Gastroesophageal sphincter (tissue), 4 donors: ENCODE measurements around the gene SULT1A1. TPM values are rescaled to one million over a fixed set of nuclear protein-coding genes. Genes with fewer than 3 reads are reported as not detected.

ENCODE experiments used
- ATAC-seq: fragments of 150-250 bp; one replicate; pipeline ENCODE4 v1.9.1; 2016; ENCODE audit warnings: mild to moderate bottlenecking, moderate library complexity
- H3K27ac ChIP-seq, 4 donors: fragments of 200-600 bp; sonication (generic) in 3 of 4; 1 replicate in 3 of 4; 2 replicates in 1 of 4; pipeline ENCODE4 v1.5.1; 2016 to 2019
- H3K27me3 ChIP-seq: fragments of 200-600 bp; sonication (generic); one replicate; pipeline ENCODE4 v1.5.1; 2019
- H3K36me3 ChIP-seq, 2 donors: fragments of 200-600 bp; sonication (generic); one replicate each; pipeline ENCODE4 v1.5.1; 2019; ENCODE audit warnings: control low read depth in 1 of 2
- H3K4me1 ChIP-seq, 3 donors: fragments of 200-600 bp; sonication (generic); 1 replicate in 2 of 3; 2 replicates in 1 of 3; pipeline ENCODE4 v1.5.1; 2016 to 2019; ENCODE audit warnings: control low read depth in 2 of 3
- H3K4me3 ChIP-seq, 2 donors: fragments of 200-600 bp; sonication (generic); one replicate each; pipeline ENCODE4 v1.5.1; 2019; ENCODE audit warnings: mild to moderate bottlenecking in 1 of 2, moderate library complexity in 1 of 2
- H3K9me3 ChIP-seq, 3 donors: fragments of 200-600 bp; sonication (generic); one replicate each; pipeline ENCODE4 v1.5.1; 2017 to 2019; ENCODE audit warnings: control low read depth in 2 of 3
- CTCF ChIP-seq, 4 experiments: fragments of 200-600 bp in 2 of 4; fragments of 450-650 bp in 2 of 4; sonication (generic) in 1 of 4; IDR thresholded peaks; one replicate each; pipeline ENCODE4 v1.5.1; 2017 to 2019; ENCODE audit warnings: antibody characterized with exemption in 4 of 4, mild to moderate bottlenecking in 2 of 4, moderate library complexity in 2 of 4
- EP300 ChIP-seq: sonication (generic); formaldehyde crosslinking; IDR thresholded peaks from one replicate; pipeline ENCODE4 v1.6.1; 2017; ENCODE audit warnings: antibody characterized with exemption, mild to moderate bottlenecking
- POLR2A ChIP-seq, 2 donors: fragments of 450-650 bp; IDR thresholded peaks; one replicate each; pipeline ENCODE4 v1.6.1; 2017; ENCODE audit warnings: antibody characterized with exemption in 2 of 2, mild to moderate bottlenecking in 2 of 2, moderate library complexity in 1 of 2
- POLR2AphosphoS5 ChIP-seq: sonication (generic); formaldehyde crosslinking; IDR thresholded peaks from one replicate; pipeline ENCODE4 v1.6.1; 2017; ENCODE audit warnings: antibody characterized with exemption
- WGBS, 2 donors: methylation state at CpG; one replicate each; pipeline ENCODE4 v1.1.5; 2018; ENCODE audit warnings: low coverage in 1 of 2; 5-methylcytosine and 5-hydroxymethylcytosine counted together
- total RNA-seq, 4 donors: library from RNA; depleted of rRNA; stranded (reverse); fragments of >200 nt; gene quantifications; one replicate each; pipeline ENCODE4 v1.1.0, GENCODE V29; 2016

Gene SULT1A1
- total RNA-seq, 4 donors from 2014 or later, result 3.3 to 21.1 (median 9.4) TPM

GRCh38 chr16:28589069-28589468 is 20.8 kb downstream of the SULT1A1 start:
- no peaks in the 10 kb centered on the region for H3K9me3 ChIP-seq
- no peaks in the 10 kb centered on the region for H3K4me1 ChIP-seq
- WGBS, 2 donors, result 78% methylated on average over 2 of the region's 8 CpGs; no CpG with 5 or more reads in 1 of the 2 donors
- H3K27ac ChIP-seq, result no peak overlapping the region
- TF ChIP-seq POLR2A (IDR thresholded peaks at IDR 0.05) (no peak), EP300 (no peak), CTCF (IDR thresholded peaks at IDR 0.05) (no peak), POLR2AphosphoS5 (no peak)
- H3K36me3 ChIP-seq, result peaks cover 0 to 85% of the 10 kb centered on the region in 2 donors
- ATAC-seq, result no peak
- H3K4me3 ChIP-seq, result no peak overlapping the region
- H3K27me3 ChIP-seq, result no peaks in the 10 kb centered on the region

GRCh38 chr16:28587386-28587785 is 22.5 kb downstream of the SULT1A1 start:
- H3K27ac ChIP-seq, result no peak overlapping the region
- no peak overlapping the region for H3K4me3 ChIP-seq
- no peak for ATAC-seq
- no peaks in the 10 kb centered on the region for H3K9me3 ChIP-seq
- no peaks in the 10 kb centered on the region for H3K27me3 ChIP-seq
- no peak for TF ChIP-seq POLR2AphosphoS5
- no peak for TF ChIP-seq POLR2A (IDR thresholded peaks at IDR 0.05)
- no peak for TF ChIP-seq CTCF (IDR thresholded peaks at IDR 0.05)
- no peak for TF ChIP-seq EP300
- H3K36me3 ChIP-seq, result peaks cover 0 to 100% of the 10 kb centered on the region in 2 donors
- no peaks in the 10 kb centered on the region for H3K4me1 ChIP-seq
- WGBS, 2 donors, result 87% methylated on average over 3 of the region's 8 CpGs; no CpG with 5 or more reads in 1 of the 2 donors

GRCh38 chr16:28586466-28586865 is 23.4 kb downstream of the SULT1A1 start:
- peaks cover 0 to 100% of the 10 kb centered on the region in 2 donors for H3K36me3 ChIP-seq
- H3K4me1 ChIP-seq, result no peaks in the 10 kb centered on the region
- WGBS, 2 donors, result 78 to 94% methylated on average over 2 to 3 of the region's 3 CpGs
- no peaks in the 10 kb centered on the region for H3K9me3 ChIP-seq
- no peak for TF ChIP-seq POLR2AphosphoS5
- no peak for TF ChIP-seq CTCF (IDR thresholded peaks at IDR 0.05)
- TF ChIP-seq EP300, result no peak
- TF ChIP-seq POLR2A (IDR thresholded peaks at IDR 0.05), result no peak
- H3K27ac ChIP-seq, result no peak overlapping the region
- no peak overlapping the region for H3K4me3 ChIP-seq
- ATAC-seq, result no peak
- no peaks in the 10 kb centered on the region for H3K27me3 ChIP-seq

GRCh38 chr16:28585674-28586073 is 24.2 kb downstream of the SULT1A1 start:
- peaks cover 0 to 100% of the 10 kb centered on the region in 2 donors for H3K36me3 ChIP-seq
- WGBS, 2 donors, result 87 to 94% methylated on average over 5 to 7 of the region's 11 CpGs
- ATAC-seq, result no peak
- H3K27ac ChIP-seq, result no peak overlapping the region
- TF ChIP-seq CTCF (IDR thresholded peaks at IDR 0.05) (no peak), POLR2A (IDR thresholded peaks at IDR 0.05) (no peak), EP300 (no peak), POLR2AphosphoS5 (no peak)
- no peaks in the 10 kb centered on the region for H3K27me3 ChIP-seq
- H3K4me3 ChIP-seq, result no peak overlapping the region
- H3K9me3 ChIP-seq, result no peaks in the 10 kb centered on the region
- H3K4me1 ChIP-seq, result no peaks in the 10 kb centered on the region

GRCh38 chr16:28580726-28581315 is 29.0 kb downstream of the SULT1A1 start:
- TF ChIP-seq POLR2AphosphoS5 (no peak), CTCF (IDR thresholded peaks at IDR 0.05) (no peak), POLR2A (IDR thresholded peaks at IDR 0.05) (no peak), EP300 (no peak)
- Histone ChIP-seq H3K4me3 (no peak overlapping the region), H3K27ac (no peak overlapping the region), H3K36me3 (peaks cover 0 to 71% of the 10 kb centered on the region in 2 donors), H3K9me3 (no peaks in the 10 kb centered on the region), H3K27me3 (no peaks in the 10 kb centered on the region), H3K4me1 (no peaks in the 10 kb centered on the region)
- no peak for ATAC-seq
- 88 to 97% methylated on average over 4 to 10 of the region's 15 CpGs for WGBS, 2 donors
